GM18526 (cell line): ENCODE measurements around the gene TENM4.

Experiments used
- POLR2A ChIP-seq: IDR thresholded peaks from 3 replicates; pipeline ENCODE4 v1.6.1; 2011; ENCODE audit not compliant: insufficient read length; ENCODE audit errors: extremely low read depth

The TENM4 gene

DNA sequence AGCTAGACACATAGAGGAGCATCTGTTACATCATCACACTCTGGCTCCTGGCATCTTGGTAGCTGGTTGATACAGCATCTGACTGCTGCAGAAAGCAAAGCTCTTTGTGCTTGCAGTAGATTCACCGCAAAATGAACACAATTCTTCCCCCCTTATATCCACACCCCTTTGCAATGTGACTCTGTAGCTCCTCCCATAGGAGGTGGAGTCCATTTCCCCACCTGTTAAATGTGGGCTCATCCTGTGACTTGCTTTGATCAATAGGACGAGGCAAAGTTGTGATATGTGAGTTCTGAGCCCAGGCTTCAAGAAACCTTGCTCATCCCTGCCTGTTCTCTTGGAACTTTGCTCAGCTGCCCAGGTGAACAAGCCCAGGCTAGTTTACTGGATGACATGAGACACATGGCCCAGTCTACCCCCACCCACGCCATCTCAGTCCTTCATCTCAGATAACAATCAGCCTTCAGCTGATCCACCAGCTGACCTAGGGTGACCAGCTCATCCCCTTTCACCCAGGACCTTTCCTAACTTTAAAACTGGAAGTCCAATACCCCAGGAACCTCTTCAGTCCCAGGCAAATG, 272.2 kb downstream of the TENM4 start:
- no peak for TF ChIP-seq POLR2A

DNA sequence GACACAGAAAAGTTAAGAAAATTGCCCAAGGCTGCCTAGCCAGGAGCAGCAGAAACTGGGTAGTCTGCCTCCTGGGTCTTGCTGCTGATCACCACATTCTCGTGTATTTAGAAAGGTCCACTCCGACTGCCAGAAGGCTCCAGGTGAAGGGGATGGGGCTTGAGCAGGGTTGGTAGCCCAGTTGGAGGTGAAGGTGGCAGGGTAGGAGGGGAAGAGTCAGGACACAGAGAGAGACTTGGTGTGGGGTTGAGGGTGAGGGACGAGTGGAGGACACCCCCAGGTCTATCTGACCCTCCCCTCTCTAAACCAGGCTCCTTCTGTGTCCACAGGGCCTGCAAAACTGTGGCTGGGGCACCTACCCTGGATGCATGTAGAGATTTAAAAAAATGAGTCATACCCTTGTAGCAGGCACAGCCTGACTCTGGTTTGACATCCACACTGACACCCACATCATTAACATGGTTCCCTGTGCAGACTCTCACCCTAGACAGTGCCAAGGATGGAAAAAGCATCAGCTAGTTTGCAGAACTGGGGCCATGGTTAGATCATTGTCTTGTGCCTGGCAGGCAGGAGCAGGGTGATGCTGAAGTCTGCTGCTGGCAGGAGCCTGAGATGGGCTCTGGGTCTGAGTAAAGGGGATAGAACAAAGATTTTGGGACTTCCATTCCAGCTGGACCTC, 273.2 kb downstream of the TENM4 start:
- TF ChIP-seq POLR2A: no peak

DNA sequence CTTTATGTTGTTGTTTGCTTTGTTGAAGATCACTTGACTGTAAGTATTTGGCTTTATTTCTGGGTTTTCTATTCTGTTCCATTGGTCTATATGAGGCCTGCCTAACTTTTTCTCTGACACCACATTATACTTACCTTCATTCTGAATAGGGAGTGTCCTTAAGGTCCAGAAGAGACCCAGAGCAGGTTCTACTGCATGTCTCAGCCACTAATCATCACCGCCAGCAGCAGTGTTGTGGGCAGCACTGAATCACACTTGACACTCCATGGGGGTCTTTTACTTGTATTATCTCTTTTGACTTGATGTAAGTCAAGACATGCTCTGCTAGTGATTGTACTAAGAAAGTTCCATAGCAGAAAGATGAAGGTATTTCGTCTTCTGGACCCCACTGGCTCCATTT, 274.9 kb downstream of the TENM4 start:
- no peak for TF ChIP-seq POLR2A

- TF ChIP-seq POLR2A: no peak
Observed at GRCh38 chr11:79160791-79161403, 279.9 kb downstream of the TENM4 start.

- TF ChIP-seq POLR2A: no peak
Observed at GRCh38 chr11:79159657-79160450, 281.0 kb downstream of the TENM4 start.

DNA sequence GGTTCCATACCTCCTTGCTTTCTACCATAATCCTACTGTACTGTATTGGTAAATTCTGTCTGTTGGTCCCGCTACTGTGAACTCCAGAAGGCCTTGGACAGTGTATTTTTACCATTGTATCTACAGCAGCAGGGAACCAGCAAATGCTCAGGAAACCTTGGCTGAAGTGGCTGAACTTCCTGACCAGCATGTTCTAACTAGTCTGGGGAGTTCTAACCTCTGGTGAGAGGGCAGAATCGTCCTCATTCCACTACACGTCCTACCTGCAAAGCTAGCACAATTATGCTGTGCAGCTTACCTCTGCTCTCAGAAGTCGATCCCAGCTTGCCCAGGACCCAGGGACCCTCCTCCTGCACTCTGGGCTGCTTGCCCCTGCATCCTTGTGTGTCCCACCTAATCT, 283.1 kb downstream of the TENM4 start:
- no peak for TF ChIP-seq POLR2A

- no peak for TF ChIP-seq POLR2A
Observed at GRCh38 chr11:79156031-79156430, 284.8 kb downstream of the TENM4 start.

DNA sequence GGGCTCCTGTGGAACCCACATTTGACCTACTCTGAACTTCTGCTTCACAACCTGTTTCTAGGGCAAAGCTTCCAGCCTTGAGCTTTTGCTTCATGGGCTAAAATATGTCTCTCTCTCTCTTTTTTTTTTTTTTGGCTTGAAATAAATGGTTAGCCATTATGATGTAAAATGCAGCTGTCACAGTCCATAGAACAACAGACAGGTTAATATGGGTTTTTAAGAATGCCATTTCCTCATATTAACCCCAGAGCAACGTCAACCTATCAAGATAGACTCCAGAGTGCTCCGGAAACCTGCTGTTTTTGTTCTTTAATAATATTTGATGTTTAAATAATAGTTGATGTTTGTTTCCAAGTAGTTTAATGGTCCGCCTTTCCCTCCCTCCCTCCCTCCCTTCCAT, 285.6 kb downstream of the TENM4 start:
- no peak for TF ChIP-seq POLR2A

DNA sequence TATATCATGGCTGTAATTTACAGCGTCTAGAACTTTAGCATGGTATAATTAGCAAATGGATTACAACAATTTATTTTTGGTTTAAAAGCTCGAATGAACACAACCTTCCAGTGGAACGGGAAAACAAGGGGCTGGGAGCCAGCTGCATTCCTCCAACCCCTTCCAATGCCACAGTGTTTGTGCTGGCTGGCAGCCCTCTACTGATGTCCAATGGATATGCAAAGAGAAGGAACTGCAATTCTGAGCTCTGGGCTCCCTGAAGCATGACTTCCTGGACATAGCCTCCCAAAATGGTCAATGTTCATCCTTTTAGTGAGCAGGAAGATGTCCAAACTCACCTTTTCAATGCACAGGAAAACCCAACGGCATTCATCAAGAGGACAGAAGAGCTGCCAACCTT, 288.3 kb downstream of the TENM4 start:
- TF ChIP-seq POLR2A: no peak

GRCh38 chr11:79151396-79151795, 289.4 kb downstream of the TENM4 start:
- TF ChIP-seq POLR2A: no peak

DNA sequence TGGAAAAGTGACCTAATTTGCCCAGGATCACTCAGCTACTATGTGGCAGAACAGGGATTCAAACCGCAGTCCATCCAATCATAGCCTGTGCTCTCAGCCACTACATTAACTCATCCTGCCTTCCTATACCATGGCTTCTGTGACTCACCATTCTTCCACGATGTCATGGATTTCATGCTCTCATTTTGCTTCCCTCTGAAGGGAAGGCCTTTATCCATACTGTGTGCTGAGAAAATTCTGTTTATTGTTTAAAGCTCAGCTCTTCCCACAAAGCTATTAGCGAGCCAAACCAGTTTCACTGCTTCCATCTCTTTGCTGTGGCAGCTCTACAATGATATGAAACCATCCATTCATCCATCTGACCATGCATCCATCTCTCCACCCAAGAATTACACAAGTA, 289.9 kb downstream of the TENM4 start:
- no peak for TF ChIP-seq POLR2A

GRCh38 chr11:79150320-79150719, 290.5 kb downstream of the TENM4 start:
- TF ChIP-seq POLR2A: no peak

- no peak for TF ChIP-seq POLR2A
Observed at GRCh38 chr11:79147731-79148130, 293.1 kb downstream of the TENM4 start.

DNA sequence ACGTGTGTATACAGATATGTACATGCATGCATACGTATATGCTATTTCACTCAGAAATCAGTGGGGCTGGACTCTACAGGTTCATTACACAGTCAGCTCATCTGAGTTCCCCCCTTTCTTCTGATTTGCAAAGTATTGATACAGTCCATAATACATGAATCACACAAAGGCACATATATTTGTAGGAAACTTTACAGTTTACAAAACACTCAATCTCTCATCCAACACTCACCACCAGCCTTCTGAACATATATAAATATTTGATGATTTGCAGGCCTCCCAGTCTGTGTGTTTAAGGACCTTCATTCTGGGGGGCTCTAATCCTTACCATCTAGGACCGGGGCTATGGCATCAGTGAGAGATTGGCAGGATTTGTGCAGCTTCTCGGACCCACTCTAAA, 293.8 kb downstream of the TENM4 start:
- TF ChIP-seq POLR2A: no peak

DNA sequence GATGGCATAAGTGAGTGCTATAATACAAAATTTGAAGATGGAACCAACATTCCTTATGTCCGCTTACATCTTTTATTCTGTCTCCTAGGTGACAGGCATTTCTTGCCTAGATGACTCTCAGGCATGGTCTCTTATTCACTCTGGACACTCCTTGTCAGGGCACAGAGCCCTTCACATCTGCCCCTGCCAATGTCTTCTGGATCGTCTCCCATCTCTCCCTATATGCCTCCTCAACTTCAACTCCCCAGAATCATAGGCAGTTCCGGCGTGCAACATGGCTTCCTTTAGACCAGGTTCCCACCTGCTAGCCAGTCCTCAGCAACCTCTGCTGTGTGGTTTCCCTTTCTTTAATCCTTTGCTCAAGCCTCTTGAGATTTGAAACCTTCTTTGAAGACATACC, 300.9 kb downstream of the TENM4 start:
- no peak for TF ChIP-seq POLR2A

DNA sequence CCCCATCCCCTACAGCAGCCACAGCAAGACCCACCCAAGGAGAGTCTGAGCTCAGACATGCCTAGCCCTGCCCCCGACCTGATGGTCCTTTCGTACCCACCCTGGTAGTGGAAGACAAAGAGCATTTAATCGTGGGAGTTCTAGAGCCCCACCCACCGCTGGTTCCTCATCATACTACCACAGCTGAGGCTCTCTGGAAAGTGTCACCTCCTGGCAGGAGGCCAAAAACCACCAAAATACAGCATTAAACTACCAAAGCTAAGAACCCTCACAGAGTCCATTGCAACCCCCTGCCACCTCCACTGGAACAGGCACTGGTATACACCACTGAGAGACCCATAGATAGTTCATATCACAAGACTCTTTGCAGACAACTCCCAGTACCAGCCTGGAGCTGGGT, 311.1 kb downstream of the TENM4 start:
- no peak for TF ChIP-seq POLR2A

GRCh38 chr11:79128291-79128690, 312.5 kb downstream of the TENM4 start:
- no peak for TF ChIP-seq POLR2A

- TF ChIP-seq POLR2A: no peak
Observed at GRCh38 chr11:79122759-79123158, 318.1 kb downstream of the TENM4 start.
